Transverse colon (tissue), 4 donors: ENCODE measurements around the gene SLIT3.

Source experiments
- EP300 ChIP-seq: sonication (generic); formaldehyde crosslinking; IDR thresholded peaks from one replicate; pipeline ENCODE4 v1.6.1; 2017; ENCODE audit warnings: antibody characterized with exemption, low read depth
- POLR2A ChIP-seq: fragments of 450-650 bp; IDR thresholded peaks from one replicate; pipeline ENCODE4 v1.6.1; 2016; ENCODE audit warnings: antibody characterized with exemption, mild to moderate bottlenecking, moderate library complexity
- POLR2AphosphoS5 ChIP-seq, 3 donors: sonication (generic); formaldehyde crosslinking; IDR thresholded peaks; one replicate each; pipeline ENCODE4 v1.6.1; 2016; ENCODE audit warnings: antibody characterized with exemption in 3 of 3
- TF ChIP-seq, protein P1 (sequence below), 5 experiments: fragments of 200-600 bp in 3 of 5; fragments of 450-650 bp in 2 of 5; sonication (generic) in 3 of 5; IDR thresholded peaks; 1 replicate in 2 of 5; 2 replicates in 3 of 5; pipeline ENCODE4 v1.5.1; 2016 to 2017; ENCODE audit warnings: antibody characterized with exemption in 5 of 5, inconsistent platforms in 3 of 5, mild to moderate bottlenecking in 2 of 5, moderate library complexity in 1 of 5

DNA sequence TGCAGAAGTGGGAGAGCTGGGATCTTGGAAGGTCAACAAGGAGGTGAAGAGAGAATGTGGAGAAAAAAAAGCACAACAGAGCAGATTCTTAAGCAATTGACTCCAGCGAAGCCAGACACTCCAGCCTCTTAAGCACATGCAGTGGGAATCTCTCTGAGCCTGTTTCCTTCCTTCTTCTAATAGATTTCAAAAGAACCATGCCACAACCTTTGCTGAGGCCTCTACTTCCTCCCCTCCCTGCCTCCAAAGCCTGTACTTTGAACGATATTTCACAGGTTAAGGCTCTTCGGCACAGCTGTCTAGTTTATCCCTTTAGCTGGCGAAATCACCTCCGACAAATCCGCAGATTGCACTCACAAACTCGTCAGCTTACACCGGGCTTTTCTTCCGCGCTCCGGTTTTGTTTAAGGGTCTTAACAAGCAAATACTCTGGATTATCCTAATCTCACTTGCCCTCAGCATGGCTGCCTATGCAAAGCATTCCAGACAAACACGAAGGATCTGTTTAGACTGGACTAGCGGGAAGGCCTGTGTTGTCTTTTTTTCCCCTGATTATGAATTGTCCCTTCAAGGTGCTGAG, 510.2 kb downstream of the SLIT3 start:
- TF ChIP-seq, protein P1, sequence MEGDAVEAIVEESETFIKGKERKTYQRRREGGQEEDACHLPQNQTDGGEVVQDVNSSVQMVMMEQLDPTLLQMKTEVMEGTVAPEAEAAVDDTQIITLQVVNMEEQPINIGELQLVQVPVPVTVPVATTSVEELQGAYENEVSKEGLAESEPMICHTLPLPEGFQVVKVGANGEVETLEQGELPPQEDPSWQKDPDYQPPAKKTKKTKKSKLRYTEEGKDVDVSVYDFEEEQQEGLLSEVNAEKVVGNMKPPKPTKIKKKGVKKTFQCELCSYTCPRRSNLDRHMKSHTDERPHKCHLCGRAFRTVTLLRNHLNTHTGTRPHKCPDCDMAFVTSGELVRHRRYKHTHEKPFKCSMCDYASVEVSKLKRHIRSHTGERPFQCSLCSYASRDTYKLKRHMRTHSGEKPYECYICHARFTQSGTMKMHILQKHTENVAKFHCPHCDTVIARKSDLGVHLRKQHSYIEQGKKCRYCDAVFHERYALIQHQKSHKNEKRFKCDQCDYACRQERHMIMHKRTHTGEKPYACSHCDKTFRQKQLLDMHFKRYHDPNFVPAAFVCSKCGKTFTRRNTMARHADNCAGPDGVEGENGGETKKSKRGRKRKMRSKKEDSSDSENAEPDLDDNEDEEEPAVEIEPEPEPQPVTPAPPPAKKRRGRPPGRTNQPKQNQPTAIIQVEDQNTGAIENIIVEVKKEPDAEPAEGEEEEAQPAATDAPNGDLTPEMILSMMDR (IDR thresholded peaks at IDR 0.05): no peak
- no peak for TF ChIP-seq POLR2AphosphoS5 (IDR thresholded peaks at IDR 0.05)
- TF ChIP-seq POLR2A: no peak
- no peak for TF ChIP-seq EP300
